Endothelial cell of umbilical vein (primary cell): ENCODE results near the gene DCC. TPM values are rescaled to one million over a fixed set of nuclear protein-coding genes. Genes with fewer than 3 reads are reported as not detected.

Source experiments
- BruUV-seq: library from RNA; stranded (reverse); fragments of 400-500 nt; replicated peaks from 2 replicates; lab custom pipeline; 2021; lab: Mats Ljungman, UMichigan
- CTCF ChIA-PET: fragments of 300-600, 350-600 bp; sonication (Branson Sonifier 250); formaldehyde crosslinking; loops from one replicate; lab custom pipeline; 2021; ENCODE audit warnings: antibody characterized with exemption, inconsistent platforms; lab: Charles Lee
- POLR2A ChIA-PET: fragments of 300-600, 350-600 bp; sonication (Branson Sonifier 250); formaldehyde crosslinking; loops from one replicate; lab custom pipeline; 2021; ENCODE audit warnings: antibody characterized with exemption, inconsistent platforms; lab: Charles Lee
- DNase-seq: peaks from one replicate; pipeline ENCODE4 v3.0.0-alpha.2; 2011; ENCODE audit warnings: low read depth, low spot score
- FAIRE-seq: peaks from 2 replicates; lab custom pipeline; 2011; peaks lifted over from hg19 to GRCh38; lab: Jason Lieb, UNC
- H2AFZ ChIP-seq: 2 replicates; pipeline ENCODE4 v1.6.0; 2012; ENCODE audit warnings: low read depth, low read length, control low read depth, inconsistent platforms
- H3K27ac ChIP-seq: 2 replicates; pipeline ENCODE4 v1.5.1; 2011; ENCODE audit warnings: low read depth, mild to moderate bottlenecking, control low read depth, low read length, moderate library complexity; ENCODE audit not compliant: insufficient read depth
- H3K27me3 ChIP-seq, 2 experiments: 2 replicates each; pipeline versions ENCODE4 v1.6.0 to v1.6.1; 2011; ENCODE audit warnings: low read length in 2 of 2, mixed read lengths in 1 of 2; ENCODE audit not compliant: control insufficient read depth in 2 of 2, insufficient read depth in 2 of 2
- H3K36me3 ChIP-seq, 2 experiments: 2 replicates in 1 of 2; 3 replicates in 1 of 2; pipeline ENCODE4 v1.5.1; 2011; ENCODE audit warnings: low read length in 2 of 2, mild to moderate bottlenecking in 1 of 2, moderate library complexity in 1 of 2; ENCODE audit not compliant: control insufficient read depth in 2 of 2, insufficient read depth in 2 of 2; ENCODE audit errors: extremely low read depth in 1 of 2
- H3K4me1 ChIP-seq: 3 replicates; pipeline ENCODE4 v1.5.1; 2011; ENCODE audit warnings: mild to moderate bottlenecking, low read length; ENCODE audit not compliant: control insufficient read depth, insufficient read depth; ENCODE audit errors: extremely low read depth
- H3K4me2 ChIP-seq: 2 replicates; pipeline ENCODE4 v1.6.1; 2011; ENCODE audit warnings: low read length, control low read depth, mixed read lengths; ENCODE audit not compliant: insufficient read depth
- H3K4me3 ChIP-seq, 3 experiments: fragments of 200-600 bp in 1 of 3; sonication (generic), shearing (Covaris generic) in 1 of 3; replicated peaks in 1 of 3; 2 replicates each; pipeline ENCODE4 v1.5.1; 2011 to 2016; ENCODE audit warnings: control low read depth in 3 of 3, low read length in 3 of 3, mild to moderate bottlenecking in 2 of 3, inconsistent platforms in 1 of 3, low read depth in 1 of 3, moderate library complexity in 1 of 3; ENCODE audit not compliant: insufficient read depth in 1 of 3
- H3K79me2 ChIP-seq: 2 replicates; pipeline ENCODE4 v1.6.0; 2012; ENCODE audit warnings: low read length, inconsistent platforms; ENCODE audit not compliant: control insufficient read depth, insufficient read depth
- H3K9ac ChIP-seq: replicated peaks from 2 replicates; pipeline ENCODE3; 2011; ENCODE audit warnings: low read length, control low read depth; ENCODE audit not compliant: insufficient read depth; ENCODE audit errors: extremely low read depth
- H3K9me1 ChIP-seq: replicated peaks from 3 replicates; pipeline ENCODE4 v1.6.0; 2011; ENCODE audit warnings: mild to moderate bottlenecking, low read length; ENCODE audit not compliant: control insufficient read depth, insufficient read depth; ENCODE audit errors: extremely low read depth
- H3K9me3 ChIP-seq: replicated peaks from 2 replicates; pipeline ENCODE4 v1.5.1; 2012; ENCODE audit warnings: low read length, inconsistent platforms; ENCODE audit not compliant: control insufficient read depth, insufficient read depth
- H4K20me1 ChIP-seq: replicated peaks from 2 replicates; pipeline ENCODE3; 2011; ENCODE audit warnings: mild to moderate bottlenecking, low read length; ENCODE audit not compliant: control insufficient read depth, insufficient read depth; ENCODE audit errors: extremely low read depth
- EZH2 ChIP-seq: IDR thresholded peaks from 2 replicates; pipeline ENCODE4 v1.6.1; 2012; ENCODE audit warnings: borderline replicate concordance, low read depth, mild to moderate bottlenecking, moderate library complexity, low read length, inconsistent platforms; ENCODE audit not compliant: severe bottlenecking
- FOS ChIP-seq: IDR thresholded peaks from 2 replicates; pipeline ENCODE4 v1.6.1; 2011; ENCODE audit warnings: mild to moderate bottlenecking, low read length, moderate library complexity, borderline replicate concordance; ENCODE audit not compliant: insufficient read depth
- GATA2 ChIP-seq: IDR thresholded peaks from 2 replicates; pipeline ENCODE4 v1.7.0; 2011; ENCODE audit warnings: low read depth, mild to moderate bottlenecking, moderate library complexity, mixed read lengths, low read length; ENCODE audit not compliant: insufficient read length, insufficient read depth
- JUN ChIP-seq: IDR thresholded peaks from 2 replicates; pipeline ENCODE4 v1.6.1; 2011; ENCODE audit warnings: borderline replicate concordance, low read depth; ENCODE audit not compliant: insufficient read length, insufficient read depth
- MYC ChIP-seq: IDR thresholded peaks from one replicate; pipeline ENCODE4 v1.6.1; 2011; ENCODE audit warnings: mild to moderate bottlenecking, low read depth, low read length
- POLR2A ChIP-seq: IDR thresholded peaks from 2 replicates; pipeline ENCODE4 v1.6.1; 2012; ENCODE audit warnings: low read depth, mild to moderate bottlenecking, control low read depth, low read length
- POLR2AphosphoS5 ChIP-seq: IDR thresholded peaks from 2 replicates; pipeline ENCODE4 v1.6.1; 2012; ENCODE audit warnings: low read depth, mild to moderate bottlenecking, control low read depth, low read length, moderate library complexity; ENCODE audit not compliant: insufficient read depth
- dilution Hi-C: fragments of 300-500 bp; cut with MboI; formaldehyde crosslinking; loops from one replicate; pipeline ENCODE4 v1.15.0; 2019; ENCODE audit warnings: low sequenced_read_pairs; ENCODE audit not compliant: extremely low pct_ligation_motif_present
- intact Hi-C: fragments of 100-400 bp; cut with micrococcal nuclease; formaldehyde crosslinking; loops from one replicate; pipeline ENCODE4 v1.10.0; 2022
- polyA plus RNA-seq, 4 experiments: library from polyadenylated mRNA; depleted of rRNA in 3 of 4; stranded (reverse) in 3 of 4; unstranded in 1 of 4; fragments of >200 nt; gene quantifications; 2 replicates each; pipeline versions ENCODE4 v1.2.1 to v1.2.3, GENCODE V29; 2011 to 2012; ENCODE audit warnings: missing spikeins in 1 of 4
- total RNA-seq: library from RNA; stranded (reverse); gene quantifications from 2 replicates; pipeline ENCODE4 v1.2.3, GENCODE V29; 2021
- TF ChIP-seq, protein P1 (sequence below), 2 donors: IDR thresholded peaks; 1 replicate in 1 of 2; 2 replicates in 1 of 2; pipeline ENCODE4 v1.5.1; 2011; ENCODE audit warnings: low read length in 2 of 2, mild to moderate bottlenecking in 2 of 2, moderate library complexity in 2 of 2, control low read depth in 1 of 2, inconsistent platforms in 1 of 2, low read depth in 1 of 2; ENCODE audit not compliant: insufficient read depth in 1 of 2; ENCODE audit errors: extremely low read depth in 1 of 2
- TF ChIP-seq, protein P2 (sequence below): IDR thresholded peaks from 2 replicates; pipeline ENCODE4 v1.6.1; 2011; ENCODE audit not compliant: insufficient read depth, insufficient read length

DCC gene
- total and polyA plus RNA-seq, 2 donors (not counting 3 experiments of a cell fraction or from before 2014, with no cell fraction given), result not detected

DNA sequence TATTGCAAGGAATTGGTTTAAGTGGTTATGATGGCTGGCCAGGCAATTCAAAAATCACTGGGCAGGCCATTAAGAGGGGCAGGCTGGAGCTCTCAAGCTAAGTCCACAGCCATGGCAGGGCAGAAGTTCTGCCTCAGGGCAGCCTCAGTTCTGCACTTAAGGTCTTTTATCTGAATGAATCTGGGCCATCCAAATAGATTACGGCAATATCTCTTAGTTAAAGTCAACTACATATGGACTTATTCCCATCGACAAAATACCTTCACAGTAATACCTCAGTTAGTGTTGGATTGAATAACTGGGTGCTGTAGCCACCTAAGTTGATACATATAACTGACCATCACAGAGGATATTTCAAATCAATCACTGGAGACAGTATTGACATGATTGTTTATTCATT lies 979.6 kb downstream of the DCC start:
- Histone ChIP-seq H3K9me3 (peaks cover 4% of the 10 kb centered on the region), H3K4me1 (no peaks in the 10 kb centered on the region), H3K4me2 (no peak overlapping the region), H3K27me3 (no peaks in the 10 kb centered on the region), H3K27ac (no peak overlapping the region), H2AFZ (no peak overlapping the region), H3K4me3 (no peak overlapping the region), H3K9me1 (no peaks in the 10 kb centered on the region), H4K20me1 (no peaks in the 10 kb centered on the region), H3K79me2 (no peaks in the 10 kb centered on the region), H3K36me3 (no peaks in the 10 kb centered on the region), H3K9ac (no peak overlapping the region)
- TF ChIP-seq GATA2 (no peak), POLR2AphosphoS5 (no peak), EZH2 (no peak), POLR2A (no peak), MYC (no peak), JUN (no peak), FOS (no peak)
- TF ChIP-seq, protein P1, sequence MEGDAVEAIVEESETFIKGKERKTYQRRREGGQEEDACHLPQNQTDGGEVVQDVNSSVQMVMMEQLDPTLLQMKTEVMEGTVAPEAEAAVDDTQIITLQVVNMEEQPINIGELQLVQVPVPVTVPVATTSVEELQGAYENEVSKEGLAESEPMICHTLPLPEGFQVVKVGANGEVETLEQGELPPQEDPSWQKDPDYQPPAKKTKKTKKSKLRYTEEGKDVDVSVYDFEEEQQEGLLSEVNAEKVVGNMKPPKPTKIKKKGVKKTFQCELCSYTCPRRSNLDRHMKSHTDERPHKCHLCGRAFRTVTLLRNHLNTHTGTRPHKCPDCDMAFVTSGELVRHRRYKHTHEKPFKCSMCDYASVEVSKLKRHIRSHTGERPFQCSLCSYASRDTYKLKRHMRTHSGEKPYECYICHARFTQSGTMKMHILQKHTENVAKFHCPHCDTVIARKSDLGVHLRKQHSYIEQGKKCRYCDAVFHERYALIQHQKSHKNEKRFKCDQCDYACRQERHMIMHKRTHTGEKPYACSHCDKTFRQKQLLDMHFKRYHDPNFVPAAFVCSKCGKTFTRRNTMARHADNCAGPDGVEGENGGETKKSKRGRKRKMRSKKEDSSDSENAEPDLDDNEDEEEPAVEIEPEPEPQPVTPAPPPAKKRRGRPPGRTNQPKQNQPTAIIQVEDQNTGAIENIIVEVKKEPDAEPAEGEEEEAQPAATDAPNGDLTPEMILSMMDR (IDR thresholded peaks at IDR 0.05; ENCODE audit: extremely low read depth in 1 of 2, insufficient read depth in 1 of 2, low read depth in 1 of 2, low read length in 2 of 2), result no peak
- TF ChIP-seq, protein P2, sequence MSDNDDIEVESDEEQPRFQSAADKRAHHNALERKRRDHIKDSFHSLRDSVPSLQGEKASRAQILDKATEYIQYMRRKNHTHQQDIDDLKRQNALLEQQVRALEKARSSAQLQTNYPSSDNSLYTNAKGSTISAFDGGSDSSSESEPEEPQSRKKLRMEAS, result no peak
- dilution Hi-C loops, result no loop called here
- ChIA-PET POLR2A (no interaction called here), CTCF (no interaction called here)
- FAIRE-seq, result no peak
- no TSS peak for BruUV-seq
- no peak for DNase-seq
- intact Hi-C loops, result no loop called here
